Dermis blood vessel endothelial cell (primary cell): ENCODE measurements around the gene MEP1A. TPM values are rescaled to one million over a fixed set of nuclear protein-coding genes. Genes with fewer than 3 reads are reported as not detected.
"Not testable (repeated sequence)": the region's sequence is repeated elsewhere in the genome, so short reads cannot be mapped to it uniquely, and the experiment has no call there.

ENCODE experiments used
- DNase-seq: peaks from one replicate; pipeline ENCODE4 v3.0.0; 2010
- total RNA-seq: library from RNA; depleted of rRNA; stranded (reverse); fragments of >200 nt; gene quantifications from 2 replicates; pipeline ENCODE4 v1.2.3, GENCODE V29; 2014

Gene MEP1A
- total RNA-seq, 1 donor from 2014 or later = not detected

GRCh38 chr6:46834991-46835390 lies 41.8 kb downstream of the MEP1A start:
- not testable (repeated sequence) for DNase-seq

- no peak for DNase-seq
Measured at GRCh38 chr6:46838033-46838432, 44.8 kb downstream of the MEP1A start.

DNA sequence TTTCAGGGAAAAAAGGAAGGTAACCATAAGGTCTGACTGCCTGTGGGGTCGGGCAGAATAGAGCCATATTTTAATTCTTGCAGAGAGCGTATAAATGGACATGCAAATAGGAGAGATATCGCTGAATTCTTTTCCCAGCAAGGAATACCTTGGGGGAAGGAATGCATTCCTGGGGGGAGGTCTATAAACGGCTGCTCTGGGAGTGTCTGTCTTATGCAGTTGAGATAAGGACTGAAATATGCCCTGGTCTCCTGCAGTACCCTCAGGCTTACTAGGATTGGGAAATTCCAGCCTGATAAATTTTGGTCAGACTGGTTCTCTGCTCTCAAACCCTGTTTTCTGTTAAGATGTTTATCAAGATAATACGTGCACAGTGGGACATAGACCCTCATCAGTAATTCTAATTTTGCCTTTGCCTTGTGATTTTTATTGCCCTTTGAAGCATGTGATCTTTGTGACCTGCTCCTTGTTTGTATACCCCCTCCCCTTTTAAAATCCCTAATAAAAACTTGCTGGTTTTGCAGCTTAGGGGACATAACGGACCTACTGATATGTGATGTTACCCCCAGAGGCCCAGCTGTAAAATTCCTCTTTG lies 49.2 kb downstream of the MEP1A start:
- DNase-seq = not testable (repeated sequence)

GRCh38 chr6:46845126-46845525 lies 51.9 kb downstream of the MEP1A start:
- DNase-seq = no peak

DNA sequence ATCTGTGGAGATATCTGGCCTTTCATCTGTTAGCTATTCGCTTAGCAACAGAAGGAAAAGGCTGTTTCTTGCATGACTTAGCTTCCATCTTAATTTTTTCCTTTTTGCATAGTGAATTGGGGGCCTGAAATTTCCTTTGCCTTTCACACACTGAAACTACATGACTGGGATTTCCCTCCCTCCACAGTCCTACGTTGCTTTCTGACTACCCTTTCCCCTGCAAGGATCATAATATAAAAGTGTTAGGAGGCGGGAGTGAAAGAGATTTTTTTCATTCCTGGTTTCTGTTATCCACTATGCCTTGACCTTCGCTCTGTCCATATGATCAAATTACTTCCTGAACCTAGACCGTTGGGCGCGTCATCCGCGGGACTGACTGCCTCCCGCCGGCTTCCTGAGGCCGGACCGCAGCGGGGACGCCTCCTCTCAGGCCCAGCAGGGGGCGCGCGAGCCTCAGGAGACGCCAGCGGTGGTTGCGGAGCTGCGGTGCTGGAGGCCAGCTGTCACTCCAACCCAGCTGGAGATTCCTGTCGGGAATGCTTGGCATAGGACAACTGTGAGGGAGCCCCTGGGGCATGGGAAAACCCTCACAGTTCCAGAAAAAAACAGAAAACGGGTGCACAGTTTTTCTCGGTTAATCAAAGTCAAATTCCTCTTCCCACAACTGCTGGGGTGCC lies 55.6 kb downstream of the MEP1A start:
- peak; percentile 94 for DNase-seq

- DNase-seq = no peak
Measured at GRCh38 chr6:46849361-46849690, 56.1 kb downstream of the MEP1A start.

- peak; percentile 80 for DNase-seq
Measured at GRCh38 chr6:46850792-46851191, 57.6 kb downstream of the MEP1A start.

DNA sequence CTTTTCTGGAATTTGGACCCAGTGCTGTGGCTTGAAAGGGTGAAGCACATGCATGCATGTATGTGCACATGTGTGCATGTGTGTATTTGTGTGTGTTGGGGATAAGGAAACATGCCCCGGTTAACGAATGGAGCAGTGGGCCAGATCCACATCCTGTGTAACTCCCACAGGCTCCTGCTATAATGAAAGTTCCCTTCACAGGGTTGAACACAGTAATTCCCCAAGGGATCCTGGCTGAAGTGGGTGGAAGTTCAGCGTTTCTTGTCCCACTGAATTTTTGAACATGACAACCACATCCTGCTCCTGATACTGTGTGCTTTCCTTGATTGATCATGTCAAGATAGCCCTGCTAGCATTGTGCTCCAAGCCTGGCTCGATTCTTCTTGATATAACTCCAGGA lies 58.4 kb downstream of the MEP1A start:
- not testable (repeated sequence) for DNase-seq

DNA sequence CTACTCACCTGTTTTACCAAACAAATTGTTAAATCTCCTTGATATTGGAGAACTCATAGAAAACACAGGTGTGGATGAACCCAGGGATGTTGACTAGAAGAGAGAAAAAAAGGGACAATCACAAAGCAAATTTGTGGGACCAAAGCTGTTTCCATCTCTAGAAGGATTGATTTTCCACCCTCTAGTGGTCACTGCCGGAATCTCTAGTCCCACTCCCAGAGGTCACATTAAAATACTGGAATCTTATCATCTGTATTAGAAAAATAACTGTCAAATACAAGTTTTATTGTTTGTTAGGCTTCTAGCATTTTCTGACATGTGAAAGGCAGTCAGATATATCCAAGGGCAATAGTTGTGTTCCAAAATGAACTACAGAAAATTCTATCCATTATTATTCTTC lies 62.8 kb downstream of the MEP1A start:
- DNase-seq = peak; percentile 56

GRCh38 chr6:46862381-46862780 lies 69.2 kb downstream of the MEP1A start:
- DNase-seq = no peak

DNA sequence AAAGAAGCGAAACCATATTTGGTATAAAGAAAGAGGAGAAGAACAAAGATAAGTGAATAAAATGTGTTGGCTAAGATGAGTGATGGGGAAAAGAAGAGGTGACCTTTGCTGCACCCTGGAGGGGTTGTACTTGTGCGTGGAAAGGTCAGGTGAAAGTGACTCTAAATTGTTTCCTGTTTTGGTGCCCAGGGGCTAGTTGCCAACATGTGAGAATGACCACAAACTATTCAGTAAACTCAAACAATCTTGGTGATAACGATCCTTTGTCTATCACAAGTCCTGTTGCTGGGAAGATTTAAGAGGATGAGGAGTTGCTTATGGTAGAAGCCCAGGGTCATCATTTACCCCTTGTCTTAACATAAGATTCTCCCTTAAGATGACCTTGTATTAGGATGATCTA lies 70.6 kb downstream of the MEP1A start:
- peak; percentile 11 for DNase-seq

GRCh38 chr6:46865221-46865620 lies 72.0 kb downstream of the MEP1A start:
- DNase-seq = no peak

- no peak for DNase-seq
Measured at GRCh38 chr6:46867411-46867810, 74.2 kb downstream of the MEP1A start.

DNA sequence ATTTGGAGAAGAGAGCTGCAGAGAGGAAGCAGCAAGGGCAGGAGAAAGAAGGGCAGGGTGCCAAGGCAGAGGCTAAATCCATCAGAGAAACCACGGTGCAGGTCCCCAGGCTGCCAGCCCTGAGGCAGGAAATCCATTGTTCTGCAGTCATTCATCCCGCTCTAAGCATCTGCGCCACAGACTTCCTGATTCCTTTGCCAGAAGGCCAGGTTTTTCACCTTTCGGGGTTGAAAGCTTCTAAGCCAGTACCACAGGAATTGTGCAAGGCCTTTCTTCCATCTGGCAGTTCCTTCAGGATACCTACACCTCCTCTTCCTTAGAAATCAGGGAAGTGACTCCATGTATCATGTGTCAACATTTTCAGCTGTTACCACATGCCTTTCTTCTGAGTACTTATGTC lies 82.9 kb downstream of the MEP1A start:
- DNase-seq = peak; percentile 98

DNA sequence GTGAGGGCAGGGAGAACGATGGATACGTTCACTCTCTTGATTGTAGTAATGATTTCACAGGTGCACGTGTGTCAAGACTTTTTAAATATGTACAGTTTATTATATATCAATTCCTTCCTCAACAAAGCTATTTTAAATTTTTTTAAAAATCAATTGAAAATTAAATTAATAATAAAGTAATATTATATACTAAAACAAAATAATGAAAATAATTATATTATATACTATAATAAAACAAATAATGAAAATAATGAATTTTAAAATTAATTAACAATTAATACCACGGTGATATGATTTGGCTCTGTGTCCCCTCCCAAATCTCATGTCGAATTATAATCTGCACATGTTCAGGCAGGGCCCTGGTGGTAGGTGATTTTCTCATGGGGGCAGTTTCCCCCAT lies 85.8 kb downstream of the MEP1A start:
- DNase-seq = no peak

DNA sequence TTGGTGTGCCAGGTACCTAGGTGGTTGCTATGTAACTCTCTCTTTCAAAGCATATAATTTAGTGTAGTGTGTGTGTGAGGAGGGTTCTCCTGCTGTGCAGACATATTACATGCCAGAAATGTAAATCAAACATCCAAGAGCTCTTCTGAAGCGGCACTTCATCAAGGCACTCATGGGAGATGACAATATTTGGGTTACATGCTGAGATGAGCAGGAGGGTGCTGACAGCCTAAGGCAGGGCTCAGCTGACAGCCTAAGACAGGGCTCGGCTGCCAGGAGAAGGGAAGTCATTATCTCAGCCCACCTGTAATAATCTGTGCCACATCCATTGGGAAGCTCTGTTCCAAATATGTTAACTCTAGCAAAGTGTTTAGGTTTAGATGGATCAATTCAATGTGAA lies 89.5 kb downstream of the MEP1A start:
- no peak for DNase-seq

DNA sequence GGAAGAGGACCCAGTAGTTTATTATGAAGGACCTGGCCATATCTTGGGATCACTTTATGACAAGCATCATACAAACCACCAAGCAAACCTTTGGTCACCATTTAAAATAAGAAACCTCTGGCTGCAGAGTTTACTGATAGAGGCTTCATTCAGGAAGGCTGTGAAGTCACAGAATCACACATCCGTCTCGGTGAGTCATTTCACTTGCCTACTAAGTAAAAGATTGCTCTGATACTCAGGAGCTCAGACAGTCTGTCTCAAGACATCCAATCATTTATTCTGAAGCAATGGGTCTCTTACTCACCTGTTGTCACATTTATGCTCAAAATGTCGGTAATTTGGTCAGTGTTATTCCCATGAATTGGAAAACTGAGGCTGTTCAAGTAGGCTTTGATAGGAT lies 94.8 kb downstream of the MEP1A start:
- DNase-seq = peak; percentile 83

DNA sequence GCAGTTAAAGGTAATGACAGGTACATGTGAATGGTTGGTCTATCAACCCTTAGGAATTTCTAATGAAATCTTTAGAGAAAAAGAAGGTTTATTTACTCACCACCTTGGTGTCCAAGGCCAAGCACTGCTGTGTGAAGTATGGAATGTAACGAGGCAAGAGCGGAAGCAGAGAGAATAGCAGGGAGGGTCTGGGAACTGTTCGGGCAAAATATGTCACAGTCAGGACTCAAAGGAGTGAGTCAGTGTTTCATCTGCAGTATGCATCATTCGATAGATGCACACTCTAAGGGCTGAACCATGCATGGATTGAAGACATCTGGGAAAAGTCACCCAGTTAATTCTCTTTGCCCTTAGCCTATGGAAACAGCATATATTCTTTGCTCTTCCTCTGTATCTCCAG lies 95.4 kb downstream of the MEP1A start:
- peak; percentile 49 for DNase-seq

Other genes with a start within 250 kb of the MEP1A start
- 0.74 and 3.4 TPM in 2 replicates for gene CYP39A1, start 140.6 kb upstream of the MEP1A start, total RNA-seq
- 1.9 and 6.3 TPM in 2 replicates for gene SLC25A27, start 140.4 kb upstream of the MEP1A start, total RNA-seq
- gene TDRD6, start 105.5 kb upstream of the MEP1A start, total RNA-seq = 0.05 and 0.17 TPM in 2 replicates
- gene PLA2G7, start 58.0 kb upstream of the MEP1A start, total RNA-seq = not detected in 2 replicates
- not detected in 2 replicates for gene ANKRD66, start 46.5 kb upstream of the MEP1A start, total RNA-seq
- 140 and 211 TPM in 2 replicates for gene ADGRF5, start 128.5 kb downstream of the MEP1A start, total RNA-seq
- gene ADGRF1, start 248.9 kb downstream of the MEP1A start, total RNA-seq = under 0.01 TPM in 1 of 2 replicates, not detected in the other